Gastroesophageal sphincter (tissue), 3 donors: ENCODE data around the gene DYRK1A.

Source experiments
- CTCF ChIP-seq, 4 experiments: fragments of 200-600 bp in 2 of 4; fragments of 450-650 bp in 2 of 4; sonication (generic) in 1 of 4; IDR thresholded peaks; one replicate each; pipeline ENCODE4 v1.5.1; 2017 to 2019; ENCODE audit warnings: antibody characterized with exemption in 4 of 4, mild to moderate bottlenecking in 2 of 4, moderate library complexity in 2 of 4
- EP300 ChIP-seq: sonication (generic); formaldehyde crosslinking; IDR thresholded peaks from one replicate; pipeline ENCODE4 v1.6.1; 2017; ENCODE audit warnings: antibody characterized with exemption, mild to moderate bottlenecking
- POLR2A ChIP-seq, 2 donors: fragments of 450-650 bp; IDR thresholded peaks; one replicate each; pipeline ENCODE4 v1.6.1; 2017; ENCODE audit warnings: antibody characterized with exemption in 2 of 2, mild to moderate bottlenecking in 2 of 2, moderate library complexity in 1 of 2

DNA sequence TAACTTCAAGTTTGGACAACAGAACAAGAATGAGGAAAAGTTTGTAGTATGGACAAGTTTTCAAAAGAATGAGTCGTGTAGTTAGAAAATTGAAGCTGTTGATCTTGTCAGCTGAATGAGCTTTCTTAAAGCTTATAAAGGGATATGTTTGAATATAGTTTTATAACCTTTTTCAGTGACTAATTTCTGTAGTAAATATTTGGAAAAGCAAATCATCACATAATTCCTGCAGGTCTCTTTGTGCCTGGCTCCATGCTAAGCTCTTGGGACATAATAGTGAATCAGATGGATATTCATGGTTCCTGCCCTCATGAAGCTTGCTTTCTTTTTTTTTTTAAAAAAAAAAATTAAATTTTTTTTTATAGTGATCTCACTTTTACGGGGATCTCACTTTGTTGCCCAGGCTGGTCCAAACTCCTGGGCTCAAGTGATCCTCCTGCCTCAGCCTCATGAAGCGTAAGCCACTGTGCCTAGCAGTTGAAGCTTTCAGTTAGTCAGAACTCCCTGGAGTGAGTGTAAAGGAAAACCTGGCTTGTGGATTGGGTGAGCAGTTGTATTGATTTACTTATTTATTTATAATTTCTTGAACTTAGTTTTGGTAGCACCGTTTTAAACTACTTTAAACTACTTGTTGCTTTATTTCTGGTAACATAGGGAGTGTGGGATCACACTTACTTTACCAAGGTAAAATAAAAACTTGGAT is 15.5 kb downstream of the DYRK1A start:
- TF ChIP-seq CTCF (IDR thresholded peaks at IDR 0.05) (no peak), EP300 (no peak), POLR2A (IDR thresholded peaks at IDR 0.05) (no peak)
